Cerebellar cortex (tissue), 1 donor: ENCODE results near the gene CEACAM3.

Experiments used
- DNase-seq: peaks from one replicate; pipeline ENCODE4 v3.0.0-alpha.2; 2015; ENCODE audit warnings: low spot score

The CEACAM3 gene

DNA sequence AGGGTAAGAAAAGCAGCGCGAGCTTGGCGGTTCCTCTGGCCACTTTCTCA, 48.4 kb downstream of the CEACAM3 start, which contains the start of gene DMRTC2:
DMRTC2 (plus strand) TSS at position 42 of the 50 bp plus-strand sequence. CDS start 2,387 bp downstream, outside the sequence.
- DNase-seq = no peak

- no peak for DNase-seq
These were observed 48.7 kb downstream of the CEACAM3 start for GRCh38 chr19:41845051-41845590.

DNA sequence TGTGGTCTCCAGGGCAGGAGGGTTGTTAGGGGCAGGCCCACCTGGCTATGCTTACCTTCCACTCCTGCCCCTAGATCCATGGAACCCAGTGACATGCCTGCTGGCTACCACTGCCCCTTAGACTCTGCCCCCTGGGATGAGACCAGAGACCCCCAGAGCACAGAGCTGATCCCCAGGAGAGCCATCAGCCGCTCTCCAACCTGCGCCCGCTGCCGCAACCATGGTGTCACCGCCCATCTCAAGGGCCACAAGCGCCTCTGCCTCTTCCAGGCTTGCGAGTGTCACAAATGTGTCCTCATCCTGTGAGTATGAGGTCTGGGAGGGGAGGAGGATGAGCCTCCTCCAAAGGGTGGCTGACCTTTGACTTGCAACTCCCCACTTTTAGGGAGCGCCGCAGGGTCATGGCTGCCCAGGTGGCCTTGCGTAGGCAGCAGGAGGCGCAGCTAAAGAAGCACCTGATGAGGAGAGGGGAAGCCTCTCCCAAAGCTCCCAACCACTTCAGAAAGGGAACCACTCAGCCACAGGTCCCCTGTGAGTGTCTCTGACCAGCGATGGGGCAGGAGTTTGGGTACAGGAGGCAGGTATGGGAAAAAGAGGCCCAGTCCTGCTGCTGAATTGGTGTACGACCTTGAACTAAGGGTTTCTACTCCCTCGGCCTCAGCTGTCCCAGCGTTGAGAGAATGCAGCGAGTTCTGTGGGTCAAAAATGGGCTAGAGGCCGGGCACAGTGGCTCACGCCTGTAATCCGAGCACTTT, 51.1 kb downstream of the CEACAM3 start:
- no peak for DNase-seq

- no peak for DNase-seq
These were observed 52.3 kb downstream of the CEACAM3 start for GRCh38 chr19:41848666-41849065.

DNA sequence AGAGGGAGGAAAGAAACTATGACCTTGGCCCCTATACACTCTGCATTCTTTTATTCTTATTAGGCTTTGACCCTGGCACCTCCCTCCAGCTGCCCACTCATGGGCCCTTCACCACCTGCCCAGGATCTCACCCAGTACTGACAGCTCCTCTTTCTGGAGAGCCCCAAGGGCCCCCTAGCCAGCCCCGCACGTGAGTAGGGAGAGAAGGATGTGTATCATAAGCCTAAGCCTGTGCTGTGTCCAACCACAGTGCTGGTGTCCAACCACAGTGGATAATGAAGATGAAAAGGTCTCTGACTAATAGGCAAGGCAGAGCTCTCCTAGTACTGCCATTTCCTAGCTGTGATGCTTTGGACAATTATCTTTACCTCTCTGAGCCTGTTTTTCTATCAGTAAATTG, 52.7 kb downstream of the CEACAM3 start:
- no peak for DNase-seq

DNA sequence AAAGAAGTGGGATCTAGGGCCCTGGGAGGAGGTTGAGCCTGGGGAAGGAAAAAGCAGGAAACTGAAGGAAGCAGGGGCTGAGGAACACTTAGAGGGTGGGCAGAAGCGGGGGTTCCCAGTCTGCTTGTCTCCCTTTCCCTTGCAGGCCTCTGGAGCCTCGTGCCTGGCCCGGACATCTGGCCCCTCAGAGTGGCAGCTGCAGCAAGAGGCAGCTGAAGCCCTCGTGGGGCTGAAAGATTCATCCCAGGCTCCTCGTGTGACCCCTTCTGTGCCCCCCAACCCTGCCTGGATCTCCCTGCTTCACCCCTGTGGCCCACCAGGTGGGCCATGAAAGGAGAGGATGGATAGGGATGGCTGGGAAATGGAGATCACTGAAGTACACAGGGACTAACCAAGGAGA, 54.0 kb downstream of the CEACAM3 start:
- no peak for DNase-seq

- DNase-seq = no peak
These were observed 55.1 kb downstream of the CEACAM3 start for GRCh38 chr19:41851456-41851855.

DNA sequence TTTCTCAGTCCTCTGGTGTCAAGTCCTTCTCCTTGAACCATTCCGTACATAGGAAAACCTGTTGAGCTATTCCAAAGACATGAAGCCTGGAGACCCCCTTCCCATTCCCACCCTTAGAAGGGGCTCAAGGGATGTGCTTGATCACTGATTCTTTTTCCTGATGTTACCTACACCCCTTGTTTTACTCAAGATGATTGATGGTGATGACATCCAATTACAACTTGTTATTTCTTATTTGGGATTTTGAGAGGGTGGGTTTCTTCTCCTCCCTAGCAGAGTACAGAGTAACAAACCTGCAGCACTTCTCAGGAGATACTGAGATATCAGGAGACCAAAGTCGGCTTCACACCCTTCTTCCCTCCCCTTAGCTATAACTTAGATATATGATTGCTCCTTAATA, 57.0 kb downstream of the CEACAM3 start:
- DNase-seq = no peak

DNA sequence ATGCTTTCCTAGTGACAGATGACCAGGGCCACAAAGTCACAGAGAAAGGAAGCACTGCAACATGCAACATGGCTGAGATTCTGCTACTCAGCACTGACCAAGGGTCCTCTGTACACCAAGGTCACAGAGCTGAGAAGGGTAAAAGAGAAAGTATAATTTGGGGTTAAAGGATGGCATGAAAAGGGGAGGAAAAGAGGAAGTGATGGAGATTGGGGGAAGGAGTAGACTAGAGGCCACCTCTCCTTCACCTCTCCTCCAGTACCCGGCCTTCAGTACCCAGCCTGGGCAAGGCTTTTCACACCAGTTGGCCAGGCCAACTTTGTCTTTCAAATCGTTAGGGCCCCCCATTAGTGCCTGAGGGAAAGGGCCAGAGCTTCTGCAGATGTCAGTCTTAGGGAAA, 57.4 kb downstream of the CEACAM3 start:
- no peak for DNase-seq

- no peak for DNase-seq
These were observed 62.8 kb downstream of the CEACAM3 start for GRCh38 chr19:41859213-41859617.

DNA sequence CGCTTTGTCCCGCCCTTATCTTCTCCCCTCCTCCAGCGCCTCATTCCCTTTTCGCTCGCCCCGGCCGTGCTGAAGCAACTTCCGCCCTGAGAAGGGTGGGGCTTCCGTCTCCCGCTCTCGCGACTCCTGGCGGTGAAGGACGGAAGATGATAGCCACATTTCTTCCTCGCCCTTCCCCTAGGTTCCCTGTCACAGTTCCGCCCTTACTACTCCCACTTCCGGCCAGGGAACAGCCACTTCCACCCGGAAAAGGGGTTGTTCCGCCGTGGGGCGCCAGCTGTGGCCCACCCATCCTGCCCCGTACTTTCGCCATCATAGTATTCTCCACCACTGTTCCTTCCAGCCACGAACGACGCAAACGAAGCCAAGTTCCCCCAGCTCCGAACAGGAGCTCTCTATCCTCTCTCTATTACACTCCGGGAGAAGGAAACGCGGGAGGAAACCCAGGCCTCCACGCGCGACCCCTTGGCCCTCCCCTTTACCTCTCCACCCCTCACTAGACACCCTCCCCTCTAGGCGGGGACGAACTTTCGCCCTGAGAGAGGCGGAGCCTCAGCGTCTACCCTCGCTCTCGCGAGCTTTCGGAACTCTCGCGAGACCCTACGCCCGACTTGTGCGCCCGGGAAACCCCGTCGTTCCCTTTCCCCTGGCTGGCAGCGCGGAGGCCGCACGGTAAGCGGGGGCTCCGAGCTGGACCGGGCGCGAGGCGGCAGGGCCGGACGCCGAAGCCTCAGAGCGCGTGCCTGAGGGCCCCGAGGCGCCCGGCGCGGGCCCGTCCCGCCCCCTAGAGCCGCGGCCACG, 63.4 kb downstream of the CEACAM3 start, which contains the start of gene RPS19:
RPS19 (plus strand) TSS at position 638 of the 801 bp plus-strand sequence. CDS start 520 bp downstream, outside the sequence.
- peak; percentile 100 for DNase-seq

DNA sequence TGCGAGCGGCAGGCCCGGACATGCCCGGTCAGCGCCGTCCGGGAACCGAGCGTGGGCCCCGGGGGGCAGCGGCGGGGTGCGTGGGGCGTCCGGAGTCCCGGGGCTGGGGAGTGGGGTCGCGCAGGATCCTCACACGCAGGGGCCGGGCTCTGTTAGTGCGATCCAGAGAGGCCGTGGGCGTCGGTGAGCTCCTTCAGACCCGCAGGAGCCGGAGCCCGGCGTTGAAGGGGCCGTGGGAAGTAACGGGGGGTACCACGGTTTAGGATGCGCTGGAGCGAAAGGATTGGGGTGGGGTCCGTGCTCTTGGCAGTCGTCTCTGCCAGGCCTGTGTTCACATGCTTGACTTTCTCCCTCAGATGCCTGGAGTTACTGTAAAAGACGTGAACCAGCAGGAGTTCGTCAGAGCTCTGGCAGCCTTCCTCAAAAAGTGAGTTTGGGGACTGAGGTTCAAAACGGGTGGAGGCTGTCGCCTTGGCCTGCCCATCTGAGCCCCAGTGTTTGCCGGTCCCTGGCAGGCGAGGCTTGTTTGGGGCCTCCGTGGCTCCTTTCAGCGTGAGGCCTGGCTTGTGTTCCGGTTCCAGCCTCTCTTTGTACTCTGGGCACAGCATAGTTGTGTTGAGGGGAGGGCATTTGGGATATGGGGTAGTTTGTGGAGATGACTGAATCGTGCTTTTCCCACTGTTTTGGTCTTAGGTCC, 64.2 kb downstream of the CEACAM3 start:
- DNase-seq = no peak
